Gastroesophageal sphincter (tissue), 3 donors: Measurements from ENCODE around the gene GABRD.

Experiments used
- EP300 ChIP-seq: sonication (generic); formaldehyde crosslinking; IDR thresholded peaks from one replicate; pipeline ENCODE4 v1.6.1; 2017; ENCODE audit warnings: antibody characterized with exemption, mild to moderate bottlenecking
- POLR2A ChIP-seq, 2 donors: fragments of 450-650 bp; IDR thresholded peaks; one replicate each; pipeline ENCODE4 v1.6.1; 2017; ENCODE audit warnings: antibody characterized with exemption in 2 of 2, mild to moderate bottlenecking in 2 of 2, moderate library complexity in 1 of 2
- POLR2AphosphoS5 ChIP-seq: sonication (generic); formaldehyde crosslinking; IDR thresholded peaks from one replicate; pipeline ENCODE4 v1.6.1; 2017; ENCODE audit warnings: antibody characterized with exemption
- TF ChIP-seq, protein P1 (sequence below), 4 experiments: fragments of 200-600 bp in 2 of 4; fragments of 450-650 bp in 2 of 4; sonication (generic) in 1 of 4; IDR thresholded peaks; one replicate each; pipeline ENCODE4 v1.5.1; 2017 to 2019; ENCODE audit warnings: antibody characterized with exemption in 4 of 4, mild to moderate bottlenecking in 2 of 4, moderate library complexity in 2 of 4

DNA sequence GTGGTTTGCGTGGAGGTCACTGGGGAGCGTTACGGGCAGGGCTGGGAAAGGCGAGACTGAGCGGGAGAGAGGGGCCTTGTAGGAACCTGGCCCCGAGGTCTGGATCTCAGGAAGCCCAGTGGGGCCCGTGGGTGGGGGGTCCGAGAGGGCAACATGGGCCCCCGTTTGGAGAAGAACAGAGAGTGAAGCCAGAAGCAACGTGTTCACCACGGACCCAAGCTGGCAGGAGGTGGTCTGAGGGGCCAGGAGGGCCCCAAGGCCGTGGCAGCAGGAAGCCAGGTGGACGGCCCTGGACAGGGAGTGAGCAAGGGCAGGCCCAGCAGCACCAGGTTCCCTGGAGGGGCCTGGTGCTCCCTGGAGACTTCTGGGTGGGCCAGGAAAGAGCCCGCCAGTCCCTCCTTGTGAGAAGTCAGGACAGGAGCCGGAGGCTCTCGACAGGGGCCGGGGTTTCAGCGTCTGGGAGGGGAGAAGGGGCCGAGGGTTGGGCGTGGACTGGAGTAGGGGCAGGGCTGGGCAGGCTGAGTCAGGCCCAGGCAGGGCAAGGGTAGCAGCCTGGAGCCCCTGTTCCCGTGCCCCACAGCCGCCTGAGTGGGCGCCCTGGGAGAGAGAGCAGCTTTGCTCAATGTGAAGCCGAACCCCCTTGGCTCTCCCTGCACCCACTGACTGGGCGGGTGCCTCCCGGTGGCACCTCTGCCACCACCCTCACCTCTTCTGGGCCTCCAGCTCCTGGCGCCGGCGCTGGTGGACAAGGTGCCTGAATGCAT is 49.0 kb upstream of the GABRD start:
- TF ChIP-seq, protein P1, sequence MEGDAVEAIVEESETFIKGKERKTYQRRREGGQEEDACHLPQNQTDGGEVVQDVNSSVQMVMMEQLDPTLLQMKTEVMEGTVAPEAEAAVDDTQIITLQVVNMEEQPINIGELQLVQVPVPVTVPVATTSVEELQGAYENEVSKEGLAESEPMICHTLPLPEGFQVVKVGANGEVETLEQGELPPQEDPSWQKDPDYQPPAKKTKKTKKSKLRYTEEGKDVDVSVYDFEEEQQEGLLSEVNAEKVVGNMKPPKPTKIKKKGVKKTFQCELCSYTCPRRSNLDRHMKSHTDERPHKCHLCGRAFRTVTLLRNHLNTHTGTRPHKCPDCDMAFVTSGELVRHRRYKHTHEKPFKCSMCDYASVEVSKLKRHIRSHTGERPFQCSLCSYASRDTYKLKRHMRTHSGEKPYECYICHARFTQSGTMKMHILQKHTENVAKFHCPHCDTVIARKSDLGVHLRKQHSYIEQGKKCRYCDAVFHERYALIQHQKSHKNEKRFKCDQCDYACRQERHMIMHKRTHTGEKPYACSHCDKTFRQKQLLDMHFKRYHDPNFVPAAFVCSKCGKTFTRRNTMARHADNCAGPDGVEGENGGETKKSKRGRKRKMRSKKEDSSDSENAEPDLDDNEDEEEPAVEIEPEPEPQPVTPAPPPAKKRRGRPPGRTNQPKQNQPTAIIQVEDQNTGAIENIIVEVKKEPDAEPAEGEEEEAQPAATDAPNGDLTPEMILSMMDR (IDR thresholded peaks at IDR 0.05), result no peak
- no peak for TF ChIP-seq POLR2A (IDR thresholded peaks at IDR 0.05)
- no peak for TF ChIP-seq EP300
- no peak for TF ChIP-seq POLR2AphosphoS5
